DND-41 (cell line): ENCODE measurements around the gene VPS52.

ENCODE experiments used
- ATAC-seq: fragments of 200-7000 bp; cut with Tn5 transposase; 3 replicates; pipeline ENCODE4 v1.9.1; 2021; ENCODE audit warnings: low read depth; ENCODE audit not compliant: insufficient read depth
- DNase-seq: peaks from one replicate; pipeline ENCODE4 v3.0.0-alpha.2; 2020
- H2AFZ ChIP-seq: 2 replicates; pipeline ENCODE4 v1.6.0; 2012; ENCODE audit warnings: low read depth, low read length
- H3K27ac ChIP-seq: 2 replicates; pipeline ENCODE4 v1.5.1; 2012; ENCODE audit warnings: low read length, inconsistent platforms
- H3K27me3 ChIP-seq: fragments of 200-600 bp; sonication (generic); 2 replicates; pipeline ENCODE4 v1.6.0; 2012; ENCODE audit warnings: low read length, mild to moderate bottlenecking, inconsistent platforms; ENCODE audit not compliant: insufficient read depth, poor library complexity
- H3K36me3 ChIP-seq: 2 replicates; pipeline ENCODE4 v1.5.1; 2012; ENCODE audit warnings: low read length, inconsistent platforms; ENCODE audit not compliant: insufficient read depth
- H3K4me1 ChIP-seq: 2 replicates; pipeline ENCODE4 v1.5.1; 2012; ENCODE audit warnings: mild to moderate bottlenecking, low read length; ENCODE audit not compliant: insufficient read depth
- H3K4me2 ChIP-seq: 2 replicates; pipeline ENCODE4 v1.6.0; 2012; ENCODE audit warnings: mild to moderate bottlenecking, moderate library complexity, low read length, inconsistent platforms; ENCODE audit not compliant: insufficient read depth
- H3K4me3 ChIP-seq, 2 experiments: fragments of 200-600 bp in 1 of 2; shearing (Covaris generic) in 1 of 2; 2 replicates each; pipeline ENCODE4 v1.5.1; 2012 to 2016; ENCODE audit warnings: inconsistent platforms in 2 of 2, low read length in 2 of 2, mild to moderate bottlenecking in 2 of 2, low read depth in 1 of 2, moderate library complexity in 1 of 2
- H3K79me2 ChIP-seq: 2 replicates; pipeline ENCODE4 v1.6.0; 2012; ENCODE audit warnings: low read length, inconsistent platforms; ENCODE audit not compliant: insufficient read depth
- H3K9ac ChIP-seq: 2 replicates; pipeline ENCODE4 v1.6.0; 2012; ENCODE audit warnings: low read depth, mild to moderate bottlenecking, inconsistent platforms, low read length, moderate library complexity
- H3K9me3 ChIP-seq: 2 replicates; pipeline ENCODE4 v1.5.1; 2012; ENCODE audit warnings: low read length, moderate library complexity, mild to moderate bottlenecking, inconsistent platforms; ENCODE audit not compliant: insufficient read depth, severe bottlenecking
- H4K20me1 ChIP-seq: 2 replicates; pipeline ENCODE4 v1.6.0; 2012; ENCODE audit warnings: low read length; ENCODE audit not compliant: insufficient read depth
- CTCF ChIP-seq: IDR thresholded peaks from 2 replicates; pipeline ENCODE4 v1.5.1; 2012; ENCODE audit warnings: borderline replicate concordance, low read length, moderate library complexity, mild to moderate bottlenecking; ENCODE audit not compliant: poor library complexity, severe bottlenecking; ENCODE audit errors: extremely low read depth
- EZH2 ChIP-seq: IDR thresholded peaks from 3 replicates; pipeline ENCODE4 v1.6.1; 2012; ENCODE audit warnings: borderline replicate concordance, low read depth, mild to moderate bottlenecking, moderate library complexity, low read length, inconsistent platforms; ENCODE audit not compliant: severe bottlenecking

Gene VPS52

GRCh38 chr6:33271468-33272274, at the start of gene VPS52, which contains the start of gene RPS18:
VPS52 (minus strand) TSS chr6:33271876; CDS start chr6:33271675, 201 bp downstream.
RPS18 (plus strand) TSS chr6:33272075; CDS start chr6:33272120, 45 bp downstream.
- peak within 1 kb of the TSS; percentile 85 for H3K9ac ChIP-seq
- peaks cover 82% of the 10 kb centered on the region for H3K36me3 ChIP-seq
- H3K4me1 ChIP-seq: peaks cover 67% of the 10 kb centered on the region
- H3K27me3 ChIP-seq: no peaks in the 10 kb centered on the region
- TF ChIP-seq EZH2 (no peak), CTCF (no peak)
- peaks cover 75% of the 10 kb centered on the region for H3K79me2 ChIP-seq
- DNase-seq (peak; percentile 96), ATAC-seq (peak; percentile 88)
- peak within 1 kb of the TSS; percentile 82 for H2AFZ ChIP-seq
- H3K4me3 ChIP-seq: peak within 1 kb of the TSS; percentile 53 to 61
- peak within 1 kb of the TSS; percentile 79 for H3K4me2 ChIP-seq
- H4K20me1 ChIP-seq: peaks cover 36% of the 10 kb centered on the region
- peak within 1 kb of the TSS; percentile 97 for H3K27ac ChIP-seq
- H3K9me3 ChIP-seq: no peaks in the 10 kb centered on the region

GRCh38 chr6:33321227-33321626, 49.6 kb upstream of the VPS52 start:
- TF ChIP-seq EZH2 (no peak), CTCF (no peak)
- Histone ChIP-seq H3K27ac (no peak overlapping the region; the same call in none of the 2 replicates), H3K9ac (peak overlapping the region; percentile 85; the same call in 1 of the 2 replicates), H3K4me1 (peaks cover 64% of the 10 kb centered on the region), H3K36me3 (peaks cover 34% of the 10 kb centered on the region), H4K20me1 (peaks cover 13% of the 10 kb centered on the region), H3K27me3 (no peaks in the 10 kb centered on the region), H3K4me2 (peak overlapping the region; percentile 97), H3K79me2 (peaks cover 51% of the 10 kb centered on the region), H3K9me3 (no peaks in the 10 kb centered on the region), H3K4me3 (peak overlapping the region in 1 of 2 experiments; percentile 76; a peak in 2 of 4 replicates), H2AFZ (no peak overlapping the region)
- ATAC-seq (no peak), DNase-seq (no peak)

- TF ChIP-seq EZH2: no peak
- no peak for TF ChIP-seq CTCF
- Histone ChIP-seq H3K36me3 (peaks cover 34% of the 10 kb centered on the region), H3K4me3 (peak overlapping the region in 1 of 2 experiments; percentile 76; a peak in 1 of 4 replicates), H3K4me2 (peak overlapping the region; percentile 97; the same call in 1 of the 2 replicates), H2AFZ (no peak overlapping the region), H4K20me1 (peaks cover 13% of the 10 kb centered on the region), H3K4me1 (peaks cover 64% of the 10 kb centered on the region), H3K79me2 (peaks cover 54% of the 10 kb centered on the region), H3K9ac (peak overlapping the region; percentile 85; the same call in 1 of the 2 replicates), H3K9me3 (no peaks in the 10 kb centered on the region), H3K27ac (0 out of 2 replicates have a peak overlapping the region, but pooled peaks have one; percentile 11), H3K27me3 (no peaks in the 10 kb centered on the region)
- no peak for ATAC-seq
- no peak for DNase-seq
Observed at GRCh38 chr6:33320315-33321181, 48.9 kb upstream of the VPS52 start.
